GM23338 (cell line): ENCODE results near the gene AASDH. TPM values are rescaled to one million over a fixed set of nuclear protein-coding genes. Genes with fewer than 3 reads are reported as not detected.

Source experiments
- ATAC-seq: fragments of 200-7000 bp; cut with Tn5 transposase; 3 replicates; pipeline ENCODE4 v1.9.1; 2020
- DNase-seq: peaks from one replicate; pipeline ENCODE4 v3.0.0-alpha.2; 2015; ENCODE audit warnings: low spot score
- H2AFZ ChIP-seq: fragments of 200-600 bp; sonication (generic); 2 replicates; pipeline ENCODE4 v1.8.0; 2016; ENCODE audit warnings: antibody characterized with exemption, mild to moderate bottlenecking, moderate library complexity
- H3F3A ChIP-seq: fragments of 200-600 bp; sonication (generic); replicated peaks from 2 replicates; pipeline ENCODE4 v1.8.0; 2017; ENCODE audit warnings: antibody characterized with exemption, mixed run types, low read depth
- H3K27ac ChIP-seq: fragments of 200-600 bp; sonication (generic); 2 replicates; pipeline ENCODE4 v1.6.1; 2016; ENCODE audit warnings: low read depth
- H3K27me3 ChIP-seq: fragments of 200-600 bp; sonication (generic); 2 replicates; pipeline ENCODE4 v1.8.0; 2016; ENCODE audit warnings: mild to moderate bottlenecking, mixed run types, moderate library complexity; ENCODE audit not compliant: insufficient read depth
- H3K36me3 ChIP-seq: fragments of 200-600 bp; sonication (generic); 2 replicates; pipeline ENCODE4 v1.8.0; 2016; ENCODE audit warnings: mild to moderate bottlenecking; ENCODE audit not compliant: insufficient read depth
- H3K4me1 ChIP-seq: fragments of 200-600 bp; sonication (generic); 2 replicates; pipeline ENCODE4 v1.8.0; 2016; ENCODE audit warnings: mild to moderate bottlenecking, moderate library complexity; ENCODE audit not compliant: insufficient read depth
- H3K4me2 ChIP-seq: fragments of 200-600 bp; sonication (generic); 2 replicates; pipeline ENCODE4 v1.7.1; 2017; ENCODE audit warnings: mixed run types
- H3K4me3 ChIP-seq: fragments of 200-600 bp; sonication (generic); 2 replicates; pipeline ENCODE4 v1.6.1; 2016; ENCODE audit warnings: mixed run types
- H3K79me2 ChIP-seq: fragments of 200-600 bp; sonication (generic); replicated peaks from 2 replicates; pipeline ENCODE4 v1.8.0; 2017; ENCODE audit warnings: mild to moderate bottlenecking; ENCODE audit not compliant: insufficient read depth
- H3K9me2 ChIP-seq: fragments of 200-600 bp; sonication (generic); 2 replicates; pipeline ENCODE4 v1.8.0; 2017; ENCODE audit not compliant: insufficient read depth
- H4K20me1 ChIP-seq: fragments of 200-600 bp; sonication (generic); replicated peaks from 2 replicates; pipeline ENCODE4 v1.8.0; 2017; ENCODE audit warnings: mild to moderate bottlenecking; ENCODE audit not compliant: insufficient read depth
- H3K27ac Mint-ChIP-seq: 2 replicates; pipeline ENCODE4 v1.8.0; 2020; ENCODE audit warnings: inconsistent platforms, mild to moderate bottlenecking, moderate library complexity, mixed read lengths
- H3K27me3 Mint-ChIP-seq: 3 replicates; pipeline ENCODE4 v1.8.0; 2022; ENCODE audit warnings: low read depth, mild to moderate bottlenecking, moderate library complexity, mixed read lengths, inconsistent platforms; ENCODE audit not compliant: insufficient read depth, poor library complexity
- H3K36me3 Mint-ChIP-seq: 3 replicates; pipeline ENCODE4 v1.8.0; 2021; ENCODE audit warnings: low read depth, mild to moderate bottlenecking, inconsistent platforms, moderate library complexity, mixed read lengths
- H3K4me1 Mint-ChIP-seq: 3 replicates; pipeline ENCODE4 v1.8.0; 2020; ENCODE audit warnings: mild to moderate bottlenecking, inconsistent platforms, mixed read lengths
- H3K4me3 Mint-ChIP-seq: 3 replicates; pipeline ENCODE4 v1.8.0; 2021; ENCODE audit warnings: moderate library complexity, mild to moderate bottlenecking, inconsistent platforms, mixed read lengths
- H3K9me3 Mint-ChIP-seq: 3 replicates; pipeline ENCODE4 v1.8.0; 2020; ENCODE audit warnings: moderate library complexity, mild to moderate bottlenecking, inconsistent platforms, mixed read lengths
- EZH2phosphoT487 ChIP-seq: fragments of 200-600 bp; sonication (generic); IDR thresholded peaks from one replicate; pipeline ENCODE4 v1.8.1; 2018; ENCODE audit warnings: antibody characterized with exemption; ENCODE audit not compliant: unreplicated experiment
- JUNB ChIP-seq: IDR thresholded peaks from one replicate; pipeline ENCODE4 v1.6.1; 2016; ENCODE audit warnings: antibody characterized with exemption; ENCODE audit not compliant: unreplicated experiment
- POLR2AphosphoS5 ChIP-seq: IDR thresholded peaks from 2 replicates; pipeline ENCODE4 v1.6.1; 2016; ENCODE audit warnings: antibody characterized with exemption, low read depth
- STAT1 ChIP-seq: IDR thresholded peaks from one replicate; pipeline ENCODE4 v1.6.1; 2016; ENCODE audit warnings: antibody characterized with exemption; ENCODE audit not compliant: unreplicated experiment
- ZNF114 ChIP-seq: fragments of 250-450 bp; sonication (Bioruptor Pico); IDR thresholded peaks from 2 replicates; pipeline ENCODE4 v1.5.0; 2020; ENCODE audit warnings: mild to moderate bottlenecking, moderate library complexity
- polyA plus RNA-seq: library from polyadenylated mRNA; unstranded; fragments of >200 nt; fragmentation: Nextera tagmentation; extraction: Ambion mirVana; gene quantifications from 2 replicates; pipeline ENCODE4 v1.2.1, GENCODE V29; 2016
- total RNA-seq: library from RNA; depleted of rRNA; stranded (reverse); fragments of >200 nt; shearing (Covaris generic); gene quantifications from 2 replicates; pipeline ENCODE4 v1.2.3, GENCODE V29; 2014
- TF ChIP-seq, protein P1 (sequence below), 2 experiments: fragments of 200-600 bp in 1 of 2; sonication (generic) in 1 of 2; conservative IDR thresholded peaks; 2 replicates each; pipeline versions ENCODE4 v1.5.1 to v1.6.1; 2016 to 2017; ENCODE audit warnings: antibody characterized with exemption in 2 of 2, low read depth in 2 of 2, mild to moderate bottlenecking in 2 of 2, moderate library complexity in 1 of 2
- TF ChIP-seq, protein P2 (sequence below): IDR thresholded peaks from 2 replicates; pipeline ENCODE4 v1.6.1; 2016; ENCODE audit warnings: antibody characterized with exemption
- TF ChIP-seq, protein P3 (sequence below): fragments of 250-450 bp; sonication (Bioruptor Pico); IDR thresholded peaks from 2 replicates; pipeline ENCODE4 v1.5.0; 2020; ENCODE audit warnings: mild to moderate bottlenecking, moderate library complexity

Gene AASDH
- total and polyA plus RNA-seq, 2 experiments from 2014 or later = 12.2 to 35.6 TPM

DNA sequence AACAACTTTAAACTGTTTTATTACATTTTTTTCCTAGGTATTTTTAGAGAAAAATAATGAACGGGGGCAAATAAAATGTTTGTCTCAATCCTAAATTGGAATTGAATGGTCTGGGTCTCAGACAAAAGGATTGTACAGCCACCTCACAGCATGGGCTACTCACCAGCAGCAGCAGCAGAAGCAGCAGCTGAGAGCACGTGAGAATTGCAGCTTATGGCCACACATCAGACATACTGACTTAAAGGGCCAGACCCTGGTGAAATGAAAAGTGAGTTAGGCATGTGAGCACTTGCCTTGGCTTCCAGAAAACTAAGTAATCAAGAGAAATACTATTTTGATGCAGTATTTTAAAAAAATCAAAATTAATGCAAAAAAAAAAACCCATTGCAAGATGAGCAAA, 56.6 kb downstream of the AASDH start:
- H3K36me3 Mint-ChIP-seq = peaks cover 21% of the 10 kb centered on the region
- H3K27ac Mint-ChIP-seq = no peak overlapping the region
- H2AFZ ChIP-seq = no peak overlapping the region
- ATAC-seq = no peak
- no peak for DNase-seq
- H3K79me2 ChIP-seq = no peaks in the 10 kb centered on the region
- TF ChIP-seq, protein P1, sequence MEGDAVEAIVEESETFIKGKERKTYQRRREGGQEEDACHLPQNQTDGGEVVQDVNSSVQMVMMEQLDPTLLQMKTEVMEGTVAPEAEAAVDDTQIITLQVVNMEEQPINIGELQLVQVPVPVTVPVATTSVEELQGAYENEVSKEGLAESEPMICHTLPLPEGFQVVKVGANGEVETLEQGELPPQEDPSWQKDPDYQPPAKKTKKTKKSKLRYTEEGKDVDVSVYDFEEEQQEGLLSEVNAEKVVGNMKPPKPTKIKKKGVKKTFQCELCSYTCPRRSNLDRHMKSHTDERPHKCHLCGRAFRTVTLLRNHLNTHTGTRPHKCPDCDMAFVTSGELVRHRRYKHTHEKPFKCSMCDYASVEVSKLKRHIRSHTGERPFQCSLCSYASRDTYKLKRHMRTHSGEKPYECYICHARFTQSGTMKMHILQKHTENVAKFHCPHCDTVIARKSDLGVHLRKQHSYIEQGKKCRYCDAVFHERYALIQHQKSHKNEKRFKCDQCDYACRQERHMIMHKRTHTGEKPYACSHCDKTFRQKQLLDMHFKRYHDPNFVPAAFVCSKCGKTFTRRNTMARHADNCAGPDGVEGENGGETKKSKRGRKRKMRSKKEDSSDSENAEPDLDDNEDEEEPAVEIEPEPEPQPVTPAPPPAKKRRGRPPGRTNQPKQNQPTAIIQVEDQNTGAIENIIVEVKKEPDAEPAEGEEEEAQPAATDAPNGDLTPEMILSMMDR (conservative IDR thresholded peaks at IDR 0.05; ENCODE audit: low read depth in 2 of 2) = no peak
- no peak for TF ChIP-seq POLR2AphosphoS5
- H3K4me1 ChIP-seq = no peaks in the 10 kb centered on the region
- H3K27ac ChIP-seq = no peak overlapping the region
- no peak overlapping the region for H3K4me3 Mint-ChIP-seq
- H3K4me2 ChIP-seq = no peak overlapping the region
- no peaks in the 10 kb centered on the region for H3F3A ChIP-seq
- H3K9me2 ChIP-seq = no peaks in the 10 kb centered on the region
- no peaks in the 10 kb centered on the region for H3K27me3 ChIP-seq
- H3K36me3 ChIP-seq = no peaks in the 10 kb centered on the region
- no peak overlapping the region for H3K4me3 ChIP-seq
- peaks cover 14% of the 10 kb centered on the region for H3K9me3 Mint-ChIP-seq
- H3K27me3 Mint-ChIP-seq = no peaks in the 10 kb centered on the region
- H3K4me1 Mint-ChIP-seq = no peaks in the 10 kb centered on the region
- H4K20me1 ChIP-seq = 0 out of 2 replicates have a peak, but pooled peaks cover 3% of the 10 kb centered on the region

DNA sequence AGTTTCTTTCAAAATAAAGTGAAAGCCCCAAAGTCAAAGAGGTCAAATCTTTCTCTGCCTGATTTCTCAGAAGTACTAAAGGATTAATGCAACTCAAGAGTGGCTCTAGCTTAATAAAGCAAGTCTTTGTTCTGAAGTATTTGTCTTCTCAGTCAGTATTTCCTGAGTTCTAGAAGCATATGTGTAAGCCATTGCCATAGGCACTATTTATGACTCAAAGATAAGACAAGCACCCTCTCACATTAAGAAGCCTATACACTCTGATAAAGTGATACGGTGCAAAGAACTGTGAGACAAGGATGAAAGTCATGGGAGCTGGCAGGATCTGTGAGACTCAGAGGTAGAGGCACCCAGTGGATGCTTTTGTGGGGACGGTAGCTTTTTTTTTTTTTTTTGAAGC, 60.9 kb downstream of the AASDH start:
- H3F3A ChIP-seq = no peaks in the 10 kb centered on the region
- no peaks in the 10 kb centered on the region; the same call in 1 of the 2 replicates for H3K36me3 ChIP-seq
- Mint-ChIP-seq H3K27me3 (peaks cover 2% of the 10 kb centered on the region), H3K27ac (no peak overlapping the region), H3K36me3 (peaks cover 17% of the 10 kb centered on the region), H3K4me3 (no peak overlapping the region), H3K9me3 (peaks cover 1% of the 10 kb centered on the region; the same call in 1 of the 3 replicates), H3K4me1 (no peaks in the 10 kb centered on the region)
- no peaks in the 10 kb centered on the region for H3K79me2 ChIP-seq
- no peak overlapping the region for H3K4me2 ChIP-seq
- H3K4me1 ChIP-seq = no peaks in the 10 kb centered on the region
- H3K9me2 ChIP-seq = no peaks in the 10 kb centered on the region
- no peak overlapping the region for H2AFZ ChIP-seq
- H3K27ac ChIP-seq = no peak overlapping the region
- H3K27me3 ChIP-seq = no peaks in the 10 kb centered on the region
- TF ChIP-seq, protein P2, sequence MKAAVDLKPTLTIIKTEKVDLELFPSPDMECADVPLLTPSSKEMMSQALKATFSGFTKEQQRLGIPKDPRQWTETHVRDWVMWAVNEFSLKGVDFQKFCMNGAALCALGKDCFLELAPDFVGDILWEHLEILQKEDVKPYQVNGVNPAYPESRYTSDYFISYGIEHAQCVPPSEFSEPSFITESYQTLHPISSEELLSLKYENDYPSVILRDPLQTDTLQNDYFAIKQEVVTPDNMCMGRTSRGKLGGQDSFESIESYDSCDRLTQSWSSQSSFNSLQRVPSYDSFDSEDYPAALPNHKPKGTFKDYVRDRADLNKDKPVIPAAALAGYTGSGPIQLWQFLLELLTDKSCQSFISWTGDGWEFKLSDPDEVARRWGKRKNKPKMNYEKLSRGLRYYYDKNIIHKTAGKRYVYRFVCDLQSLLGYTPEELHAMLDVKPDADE = no peak
- TF ChIP-seq ZNF114 (CRISPR knock-in tag) (no peak), EZH2phosphoT487 (no peak), STAT1 (no peak), JUNB (no peak)
- DNase-seq = no peak
- ATAC-seq = no peak
- 0 out of 2 replicates have a peak, but pooled peaks cover 3% of the 10 kb centered on the region for H4K20me1 ChIP-seq
- H3K4me3 ChIP-seq = no peak overlapping the region

DNA sequence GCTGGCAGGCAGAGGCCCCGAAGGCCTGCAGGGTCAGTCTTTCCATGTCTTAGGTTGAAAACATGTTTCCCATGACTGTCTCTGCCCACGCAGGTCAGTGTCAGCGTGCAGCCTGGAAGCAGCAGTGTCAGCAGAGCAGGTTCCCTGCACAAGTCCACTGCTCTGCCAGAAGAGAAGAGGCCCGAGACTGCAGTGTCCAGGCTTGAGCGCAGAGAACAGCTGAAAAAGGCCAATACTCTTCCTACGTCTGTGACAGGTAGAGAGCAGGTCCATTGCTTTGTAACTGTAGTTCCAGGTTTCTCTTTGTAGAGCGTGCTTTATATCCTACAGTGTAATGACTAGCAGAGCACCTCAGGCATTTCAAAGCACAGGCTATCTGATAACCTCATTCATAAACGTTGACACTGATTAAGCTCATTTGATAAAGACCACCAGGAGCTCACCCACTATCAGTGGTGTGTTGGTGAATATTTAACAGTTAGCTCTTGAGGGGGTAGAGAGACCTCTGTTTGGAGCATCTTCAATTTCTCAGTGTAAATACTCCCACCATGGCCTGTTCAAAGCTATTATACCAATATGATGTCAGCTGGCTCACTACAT, 63.2 kb downstream of the AASDH start:
- Histone ChIP-seq H3K36me3 (no peaks in the 10 kb centered on the region; the same call in 1 of the 2 replicates), H3K9me2 (no peaks in the 10 kb centered on the region), H2AFZ (no peak overlapping the region), H3K79me2 (no peaks in the 10 kb centered on the region), H3K27ac (no peak overlapping the region), H3F3A (no peaks in the 10 kb centered on the region), H3K4me2 (no peak overlapping the region), H3K27me3 (no peaks in the 10 kb centered on the region), H3K4me1 (no peaks in the 10 kb centered on the region), H3K4me3 (no peak overlapping the region), H4K20me1 (0 out of 2 replicates have a peak, but pooled peaks cover 3% of the 10 kb centered on the region)
- Mint-ChIP-seq H3K27ac (no peak overlapping the region), H3K27me3 (peaks cover 2% of the 10 kb centered on the region), H3K4me3 (no peak overlapping the region), H3K36me3 (peaks cover 7% of the 10 kb centered on the region), H3K9me3 (no peaks in the 10 kb centered on the region), H3K4me1 (no peaks in the 10 kb centered on the region)
- DNase-seq = no peak
- ATAC-seq = no peak
- TF ChIP-seq, protein P3, sequence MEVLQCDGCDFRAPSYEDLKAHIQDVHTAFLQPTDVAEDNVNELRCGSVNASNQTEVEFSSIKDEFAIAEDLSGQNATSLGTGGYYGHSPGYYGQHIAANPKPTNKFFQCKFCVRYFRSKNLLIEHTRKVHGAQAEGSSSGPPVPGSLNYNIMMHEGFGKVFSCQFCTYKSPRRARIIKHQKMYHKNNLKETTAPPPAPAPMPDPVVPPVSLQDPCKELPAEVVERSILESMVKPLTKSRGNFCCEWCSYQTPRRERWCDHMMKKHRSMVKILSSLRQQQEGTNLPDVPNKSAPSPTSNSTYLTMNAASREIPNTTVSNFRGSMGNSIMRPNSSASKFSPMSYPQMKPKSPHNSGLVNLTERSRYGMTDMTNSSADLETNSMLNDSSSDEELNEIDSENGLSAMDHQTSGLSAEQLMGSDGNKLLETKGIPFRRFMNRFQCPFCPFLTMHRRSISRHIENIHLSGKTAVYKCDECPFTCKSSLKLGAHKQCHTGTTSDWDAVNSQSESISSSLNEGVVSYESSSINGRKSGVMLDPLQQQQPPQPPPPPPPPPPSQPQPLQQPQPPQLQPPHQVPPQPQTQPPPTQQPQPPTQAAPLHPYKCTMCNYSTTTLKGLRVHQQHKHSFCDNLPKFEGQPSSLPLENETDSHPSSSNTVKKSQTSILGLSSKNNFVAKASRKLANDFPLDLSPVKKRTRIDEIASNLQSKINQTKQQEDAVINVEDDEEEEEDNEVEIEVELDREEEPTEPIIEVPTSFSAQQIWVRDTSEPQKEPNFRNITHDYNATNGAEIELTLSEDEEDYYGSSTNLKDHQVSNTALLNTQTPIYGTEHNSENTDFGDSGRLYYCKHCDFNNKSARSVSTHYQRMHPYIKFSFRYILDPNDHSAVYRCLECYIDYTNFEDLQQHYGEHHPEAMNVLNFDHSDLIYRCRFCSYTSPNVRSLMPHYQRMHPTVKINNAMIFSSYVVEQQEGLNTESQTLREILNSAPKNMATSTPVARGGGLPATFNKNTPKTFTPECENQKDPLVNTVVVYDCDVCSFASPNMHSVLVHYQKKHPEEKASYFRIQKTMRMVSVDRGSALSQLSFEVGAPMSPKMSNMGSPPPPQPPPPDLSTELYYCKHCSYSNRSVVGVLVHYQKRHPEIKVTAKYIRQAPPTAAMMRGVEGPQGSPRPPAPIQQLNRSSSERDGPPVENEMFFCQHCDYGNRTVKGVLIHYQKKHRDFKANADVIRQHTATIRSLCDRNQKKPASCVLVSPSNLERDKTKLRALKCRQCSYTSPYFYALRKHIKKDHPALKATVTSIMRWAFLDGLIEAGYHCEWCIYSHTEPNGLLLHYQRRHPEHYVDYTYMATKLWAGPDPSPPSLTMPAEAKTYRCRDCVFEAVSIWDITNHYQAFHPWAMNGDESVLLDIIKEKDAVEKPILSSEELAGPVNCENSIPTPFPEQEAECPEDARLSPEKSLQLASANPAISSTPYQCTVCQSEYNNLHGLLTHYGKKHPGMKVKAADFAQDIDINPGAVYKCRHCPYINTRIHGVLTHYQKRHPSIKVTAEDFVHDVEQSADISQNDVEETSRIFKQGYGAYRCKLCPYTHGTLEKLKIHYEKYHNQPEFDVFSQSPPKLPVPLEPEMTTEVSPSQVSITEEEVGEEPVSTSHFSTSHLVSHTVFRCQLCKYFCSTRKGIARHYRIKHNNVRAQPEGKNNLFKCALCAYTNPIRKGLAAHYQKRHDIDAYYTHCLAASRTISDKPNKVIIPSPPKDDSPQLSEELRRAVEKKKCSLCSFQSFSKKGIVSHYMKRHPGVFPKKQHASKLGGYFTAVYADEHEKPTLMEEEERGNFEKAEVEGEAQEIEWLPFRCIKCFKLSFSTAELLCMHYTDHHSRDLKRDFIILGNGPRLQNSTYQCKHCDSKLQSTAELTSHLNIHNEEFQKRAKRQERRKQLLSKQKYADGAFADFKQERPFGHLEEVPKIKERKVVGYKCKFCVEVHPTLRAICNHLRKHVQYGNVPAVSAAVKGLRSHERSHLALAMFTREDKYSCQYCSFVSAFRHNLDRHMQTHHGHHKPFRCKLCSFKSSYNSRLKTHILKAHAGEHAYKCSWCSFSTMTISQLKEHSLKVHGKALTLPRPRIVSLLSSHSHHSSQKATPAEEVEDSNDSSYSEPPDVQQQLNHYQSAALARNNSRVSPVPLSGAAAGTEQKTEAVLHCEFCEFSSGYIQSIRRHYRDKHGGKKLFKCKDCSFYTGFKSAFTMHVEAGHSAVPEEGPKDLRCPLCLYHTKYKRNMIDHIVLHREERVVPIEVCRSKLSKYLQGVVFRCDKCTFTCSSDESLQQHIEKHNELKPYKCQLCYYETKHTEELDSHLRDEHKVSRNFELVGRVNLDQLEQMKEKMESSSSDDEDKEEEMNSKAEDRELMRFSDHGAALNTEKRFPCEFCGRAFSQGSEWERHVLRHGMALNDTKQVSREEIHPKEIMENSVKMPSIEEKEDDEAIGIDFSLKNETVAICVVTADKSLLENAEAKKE (CRISPR knock-in tag) = no peak
